GM18526 (cell line): ENCODE data around the gene ISCU.

Experiments
- POLR2A ChIP-seq: IDR thresholded peaks from 3 replicates; pipeline ENCODE4 v1.6.1; 2011; ENCODE audit not compliant: insufficient read length; ENCODE audit errors: extremely low read depth

The ISCU gene

GRCh38 chr12:108576660-108577234, 14.4 kb downstream of the ISCU start:
- TF ChIP-seq POLR2A: no peak

- no peak for TF ChIP-seq POLR2A
Observed at GRCh38 chr12:108577458-108577857, 15.1 kb downstream of the ISCU start.

GRCh38 chr12:108578264-108578663, 15.9 kb downstream of the ISCU start:
- no peak for TF ChIP-seq POLR2A

- TF ChIP-seq POLR2A: no peak
Observed at GRCh38 chr12:108578813-108579212, 16.4 kb downstream of the ISCU start.

GRCh38 chr12:108580531-108580930, 18.1 kb downstream of the ISCU start:
- TF ChIP-seq POLR2A: no peak

GRCh38 chr12:108581311-108582227, 19.2 kb downstream of the ISCU start:
- TF ChIP-seq POLR2A: no peak

- TF ChIP-seq POLR2A: no peak
Observed at GRCh38 chr12:108582509-108582908, 20.1 kb downstream of the ISCU start.

GRCh38 chr12:108582978-108583770, 20.8 kb downstream of the ISCU start:
- no peak for TF ChIP-seq POLR2A

- no peak for TF ChIP-seq POLR2A
Observed at GRCh38 chr12:108583991-108584390, 21.6 kb downstream of the ISCU start.

- TF ChIP-seq POLR2A: no peak
Observed at GRCh38 chr12:108584456-108585065, 22.2 kb downstream of the ISCU start.

GRCh38 chr12:108585864-108586263, 23.5 kb downstream of the ISCU start:
- no peak for TF ChIP-seq POLR2A

- no peak for TF ChIP-seq POLR2A
Observed at GRCh38 chr12:108586306-108586705, 23.9 kb downstream of the ISCU start.

GRCh38 chr12:108587826-108588225, 25.4 kb downstream of the ISCU start:
- TF ChIP-seq POLR2A: no peak

GRCh38 chr12:108589028-108589839, 26.8 kb downstream of the ISCU start:
- no peak for TF ChIP-seq POLR2A
